GM23338 (cell line): ENCODE data around the gene FAAH.
"Not testable (repeated sequence)": the region's sequence is repeated elsewhere in the genome, so short reads cannot be mapped to it uniquely, and the experiment has no call there.

Experiments used
- CREB1 ChIP-seq: fragments of 250-450 bp; sonication (Bioruptor Pico); IDR thresholded peaks from 2 replicates; pipeline ENCODE4 v1.5.0; 2020; ENCODE audit warnings: low read depth, mild to moderate bottlenecking, moderate library complexity
- EZH2 ChIP-seq: fragments of 200-600 bp; sonication (generic); IDR thresholded peaks from one replicate; pipeline ENCODE4 v1.8.0; 2017; ENCODE audit warnings: antibody characterized with exemption, mild to moderate bottlenecking, low read depth; ENCODE audit not compliant: unreplicated experiment
- ZNF331 ChIP-seq: fragments of 250-450 bp; sonication (Bioruptor Pico); IDR thresholded peaks from 2 replicates; pipeline ENCODE4 v1.5.0; 2020; ENCODE audit warnings: low read depth, mild to moderate bottlenecking, moderate library complexity
- TF ChIP-seq, protein P1 (sequence below), 2 experiments: fragments of 200-600 bp in 1 of 2; sonication (generic) in 1 of 2; conservative IDR thresholded peaks; 2 replicates each; pipeline versions ENCODE4 v1.5.1 to v1.6.1; 2016 to 2017; ENCODE audit warnings: antibody characterized with exemption in 2 of 2, low read depth in 2 of 2, mild to moderate bottlenecking in 2 of 2, moderate library complexity in 1 of 2
- TF ChIP-seq, protein P2 (sequence below): IDR thresholded peaks from one replicate; pipeline ENCODE4 v1.6.1; 2018; ENCODE audit warnings: antibody characterized with exemption; ENCODE audit not compliant: unreplicated experiment

DNA sequence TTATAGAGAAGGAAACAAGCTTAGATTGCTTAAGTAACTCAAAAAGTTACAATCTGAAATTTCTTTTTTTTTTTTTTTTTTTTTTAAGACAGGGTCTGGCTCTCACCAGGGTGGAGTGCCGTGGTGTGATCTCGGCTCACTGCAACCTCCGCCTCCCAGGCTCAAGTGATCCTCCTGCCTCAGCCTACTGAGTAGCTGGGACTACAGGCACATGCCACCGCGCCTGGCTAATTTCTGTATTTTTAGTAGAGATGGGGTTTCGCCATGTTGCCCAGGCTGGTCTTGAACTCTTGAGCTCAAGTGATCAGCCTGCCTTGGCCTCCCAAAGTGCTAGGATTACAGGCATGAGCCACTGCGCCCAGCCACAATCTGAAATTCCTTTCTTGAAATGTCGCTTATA lies 26.4 kb upstream of the FAAH start:
- TF ChIP-seq, protein P1, sequence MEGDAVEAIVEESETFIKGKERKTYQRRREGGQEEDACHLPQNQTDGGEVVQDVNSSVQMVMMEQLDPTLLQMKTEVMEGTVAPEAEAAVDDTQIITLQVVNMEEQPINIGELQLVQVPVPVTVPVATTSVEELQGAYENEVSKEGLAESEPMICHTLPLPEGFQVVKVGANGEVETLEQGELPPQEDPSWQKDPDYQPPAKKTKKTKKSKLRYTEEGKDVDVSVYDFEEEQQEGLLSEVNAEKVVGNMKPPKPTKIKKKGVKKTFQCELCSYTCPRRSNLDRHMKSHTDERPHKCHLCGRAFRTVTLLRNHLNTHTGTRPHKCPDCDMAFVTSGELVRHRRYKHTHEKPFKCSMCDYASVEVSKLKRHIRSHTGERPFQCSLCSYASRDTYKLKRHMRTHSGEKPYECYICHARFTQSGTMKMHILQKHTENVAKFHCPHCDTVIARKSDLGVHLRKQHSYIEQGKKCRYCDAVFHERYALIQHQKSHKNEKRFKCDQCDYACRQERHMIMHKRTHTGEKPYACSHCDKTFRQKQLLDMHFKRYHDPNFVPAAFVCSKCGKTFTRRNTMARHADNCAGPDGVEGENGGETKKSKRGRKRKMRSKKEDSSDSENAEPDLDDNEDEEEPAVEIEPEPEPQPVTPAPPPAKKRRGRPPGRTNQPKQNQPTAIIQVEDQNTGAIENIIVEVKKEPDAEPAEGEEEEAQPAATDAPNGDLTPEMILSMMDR (conservative IDR thresholded peaks at IDR 0.05; ENCODE audit: low read depth in 2 of 2): not testable (repeated sequence)
- TF ChIP-seq EZH2, ZNF331, CREB1: not testable (repeated sequence)
- TF ChIP-seq, protein P2, sequence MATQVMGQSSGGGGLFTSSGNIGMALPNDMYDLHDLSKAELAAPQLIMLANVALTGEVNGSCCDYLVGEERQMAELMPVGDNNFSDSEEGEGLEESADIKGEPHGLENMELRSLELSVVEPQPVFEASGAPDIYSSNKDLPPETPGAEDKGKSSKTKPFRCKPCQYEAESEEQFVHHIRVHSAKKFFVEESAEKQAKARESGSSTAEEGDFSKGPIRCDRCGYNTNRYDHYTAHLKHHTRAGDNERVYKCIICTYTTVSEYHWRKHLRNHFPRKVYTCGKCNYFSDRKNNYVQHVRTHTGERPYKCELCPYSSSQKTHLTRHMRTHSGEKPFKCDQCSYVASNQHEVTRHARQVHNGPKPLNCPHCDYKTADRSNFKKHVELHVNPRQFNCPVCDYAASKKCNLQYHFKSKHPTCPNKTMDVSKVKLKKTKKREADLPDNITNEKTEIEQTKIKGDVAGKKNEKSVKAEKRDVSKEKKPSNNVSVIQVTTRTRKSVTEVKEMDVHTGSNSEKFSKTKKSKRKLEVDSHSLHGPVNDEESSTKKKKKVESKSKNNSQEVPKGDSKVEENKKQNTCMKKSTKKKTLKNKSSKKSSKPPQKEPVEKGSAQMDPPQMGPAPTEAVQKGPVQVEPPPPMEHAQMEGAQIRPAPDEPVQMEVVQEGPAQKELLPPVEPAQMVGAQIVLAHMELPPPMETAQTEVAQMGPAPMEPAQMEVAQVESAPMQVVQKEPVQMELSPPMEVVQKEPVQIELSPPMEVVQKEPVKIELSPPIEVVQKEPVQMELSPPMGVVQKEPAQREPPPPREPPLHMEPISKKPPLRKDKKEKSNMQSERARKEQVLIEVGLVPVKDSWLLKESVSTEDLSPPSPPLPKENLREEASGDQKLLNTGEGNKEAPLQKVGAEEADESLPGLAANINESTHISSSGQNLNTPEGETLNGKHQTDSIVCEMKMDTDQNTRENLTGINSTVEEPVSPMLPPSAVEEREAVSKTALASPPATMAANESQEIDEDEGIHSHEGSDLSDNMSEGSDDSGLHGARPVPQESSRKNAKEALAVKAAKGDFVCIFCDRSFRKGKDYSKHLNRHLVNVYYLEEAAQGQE: not testable (repeated sequence)
